ENCODE data around the gene ATP1B3.

Gene ATP1B3

GRCh38 chr3:141940194-141940776 is 63.8 kb downstream of the ATP1B3 start:
- TF ChIP-seq GATA2 (IDR thresholded peaks at IDR 0.05; ENCODE audit: low read depth, low read length) (no peak), GATA3 (IDR thresholded peaks at IDR 0.05; ENCODE audit: low read depth, low read length) (no peak)

GRCh38 chr3:141941093-141941492 is 64.7 kb downstream of the ATP1B3 start:
- TF ChIP-seq GATA2 (IDR thresholded peaks at IDR 0.05; ENCODE audit: low read depth, low read length) (peak; percentile 78), GATA3 (IDR thresholded peaks at IDR 0.05; ENCODE audit: low read depth, low read length) (peak; percentile 52)

- TF ChIP-seq GATA2 (IDR thresholded peaks at IDR 0.05; ENCODE audit: low read depth, low read length) (no peak), GATA3 (IDR thresholded peaks at IDR 0.05; ENCODE audit: low read depth, low read length) (no peak)
These were observed 65.6 kb downstream of the ATP1B3 start for GRCh38 chr3:141942006-141942405.

- TF ChIP-seq GATA2 (IDR thresholded peaks at IDR 0.05; ENCODE audit: low read depth, low read length) (no peak), GATA3 (IDR thresholded peaks at IDR 0.05; ENCODE audit: low read depth, low read length) (no peak)
These were observed 69.5 kb downstream of the ATP1B3 start for GRCh38 chr3:141945726-141946485.

- no peak for TF ChIP-seq GATA3 (IDR thresholded peaks at IDR 0.05; ENCODE audit: low read depth, low read length)
- no peak for TF ChIP-seq GATA2 (IDR thresholded peaks at IDR 0.05; ENCODE audit: low read depth, low read length)
These were observed 73.0 kb downstream of the ATP1B3 start for GRCh38 chr3:141949399-141949798.

GRCh38 chr3:141949972-141950371 is 73.5 kb downstream of the ATP1B3 start:
- no peak for TF ChIP-seq GATA3 (IDR thresholded peaks at IDR 0.05; ENCODE audit: low read depth, low read length)
- no peak for TF ChIP-seq GATA2 (IDR thresholded peaks at IDR 0.05; ENCODE audit: low read depth, low read length)

- no peak for TF ChIP-seq GATA3 (IDR thresholded peaks at IDR 0.05; ENCODE audit: low read depth, low read length)
- TF ChIP-seq GATA2 (IDR thresholded peaks at IDR 0.05; ENCODE audit: low read depth, low read length), result no peak
These were observed 74.4 kb downstream of the ATP1B3 start for GRCh38 chr3:141950572-141951493.

GRCh38 chr3:141952611-141953010 is 76.2 kb downstream of the ATP1B3 start:
- no peak for TF ChIP-seq GATA3 (IDR thresholded peaks at IDR 0.05; ENCODE audit: low read depth, low read length)
- TF ChIP-seq GATA2 (IDR thresholded peaks at IDR 0.05; ENCODE audit: low read depth, low read length), result no peak

- no peak for TF ChIP-seq GATA2 (IDR thresholded peaks at IDR 0.05; ENCODE audit: low read depth, low read length)
- TF ChIP-seq GATA3 (IDR thresholded peaks at IDR 0.05; ENCODE audit: low read depth, low read length), result no peak
These were observed 78.7 kb downstream of the ATP1B3 start for GRCh38 chr3:141955175-141955574.

GRCh38 chr3:141959589-141960554 is 83.4 kb downstream of the ATP1B3 start:
- no peak for TF ChIP-seq GATA2 (IDR thresholded peaks at IDR 0.05; ENCODE audit: low read depth, low read length)
- TF ChIP-seq GATA3 (IDR thresholded peaks at IDR 0.05; ENCODE audit: low read depth, low read length), result no peak

- no peak for TF ChIP-seq GATA2 (IDR thresholded peaks at IDR 0.05; ENCODE audit: low read depth, low read length)
- TF ChIP-seq GATA3 (IDR thresholded peaks at IDR 0.05; ENCODE audit: low read depth, low read length), result no peak
These were observed 84.3 kb downstream of the ATP1B3 start for GRCh38 chr3:141960731-141961130.

- TF ChIP-seq GATA3 (IDR thresholded peaks at IDR 0.05; ENCODE audit: low read depth, low read length) (no peak), GATA2 (IDR thresholded peaks at IDR 0.05; ENCODE audit: low read depth, low read length) (no peak)
These were observed 86.9 kb downstream of the ATP1B3 start for GRCh38 chr3:141963301-141963700.

- TF ChIP-seq GATA2 (IDR thresholded peaks at IDR 0.05; ENCODE audit: low read depth, low read length), result no peak
- TF ChIP-seq GATA3 (IDR thresholded peaks at IDR 0.05; ENCODE audit: low read depth, low read length), result no peak
These were observed 89.0 kb downstream of the ATP1B3 start for GRCh38 chr3:141965471-141965870.

Data from SH-SY5Y (cell line).